ENCODE data around the gene FSTL4.

Gene FSTL4

DNA sequence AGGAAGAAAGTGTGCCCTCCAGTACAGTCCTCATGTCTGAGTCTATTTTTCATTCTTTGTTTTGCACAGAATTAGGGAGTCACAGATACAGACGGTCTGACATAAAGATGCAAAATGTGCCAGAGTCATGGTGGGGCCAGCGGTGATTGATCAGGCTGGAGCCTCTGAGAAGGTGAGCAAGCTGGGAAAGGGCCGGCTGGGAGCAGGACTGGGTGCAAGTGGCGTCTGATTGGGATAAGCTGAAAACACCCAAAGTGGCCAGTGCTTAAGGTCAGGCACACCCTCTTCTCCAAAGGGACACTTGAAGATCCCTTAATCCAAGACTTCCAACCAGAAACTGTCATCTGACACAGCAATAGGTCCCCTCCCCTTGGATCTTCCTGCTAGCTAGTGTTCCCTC lies 32.6 kb downstream of the FSTL4 start:
- no peaks in the 10 kb centered on the region for H4K20me1 ChIP-seq (ENCODE audit: insufficient read depth, low read length)
- H2AFZ ChIP-seq (ENCODE audit: low read length) = no peak overlapping the region
- H3F3A ChIP-seq (ENCODE audit: insufficient read depth, low read length) = no peaks in the 10 kb centered on the region
- no peaks in the 10 kb centered on the region for H3K9me2 ChIP-seq (ENCODE audit: low read depth, low read length)
- H3K36me3 ChIP-seq (ENCODE audit: insufficient read depth, low read length) = no peaks in the 10 kb centered on the region
- no peak overlapping the region for H3K9ac ChIP-seq (ENCODE audit: low read length)
- TF ChIP-seq CTCF (IDR thresholded peaks at IDR 0.05; ENCODE audit: low read length) (no peak), EZH2 (IDR thresholded peaks at IDR 0.05; ENCODE audit: borderline replicate concordance, low read length) (no peak)
- no peaks in the 10 kb centered on the region for H3K9me3 ChIP-seq (ENCODE audit: low read length)
- no peak overlapping the region for H3K4me3 ChIP-seq (ENCODE audit: low read depth, low read length, poor library complexity, severe bottlenecking)
- H3K27ac ChIP-seq (ENCODE audit: low read depth, low read length, poor library complexity, severe bottlenecking) = no peak overlapping the region
- H3K4me2 ChIP-seq (ENCODE audit: low read length) = no peak overlapping the region
- no peaks in the 10 kb centered on the region for H3K79me2 ChIP-seq (ENCODE audit: insufficient read depth, low read length)
- H3K4me1 ChIP-seq (ENCODE audit: insufficient read depth, low read length, severe bottlenecking) = no peaks in the 10 kb centered on the region
- H3K27me3 ChIP-seq (ENCODE audit: insufficient read depth, low read length) = no peaks in the 10 kb centered on the region

GRCh38 chr5:133569347-133569746 lies 43.0 kb downstream of the FSTL4 start:
- Histone ChIP-seq H3K9me3 (ENCODE audit: low read length) (0 out of 2 replicates have a peak, but pooled peaks cover 2% of the 10 kb centered on the region), H4K20me1 (ENCODE audit: insufficient read depth, low read length) (no peaks in the 10 kb centered on the region), H3F3A (ENCODE audit: insufficient read depth, low read length) (no peaks in the 10 kb centered on the region), H2AFZ (ENCODE audit: low read length) (no peak overlapping the region), H3K9me2 (ENCODE audit: low read depth, low read length) (no peaks in the 10 kb centered on the region), H3K4me3 (ENCODE audit: low read depth, low read length, poor library complexity, severe bottlenecking) (no peak overlapping the region), H3K36me3 (ENCODE audit: insufficient read depth, low read length) (no peaks in the 10 kb centered on the region), H3K4me1 (ENCODE audit: insufficient read depth, low read length, severe bottlenecking) (no peaks in the 10 kb centered on the region), H3K27me3 (ENCODE audit: insufficient read depth, low read length) (no peaks in the 10 kb centered on the region), H3K9ac (ENCODE audit: low read length) (no peak overlapping the region), H3K79me2 (ENCODE audit: insufficient read depth, low read length) (no peaks in the 10 kb centered on the region), H3K4me2 (ENCODE audit: low read length) (no peak overlapping the region), H3K27ac (ENCODE audit: low read depth, low read length, poor library complexity, severe bottlenecking) (no peak overlapping the region)
- TF ChIP-seq EZH2 (IDR thresholded peaks at IDR 0.05; ENCODE audit: borderline replicate concordance, low read length) (no peak), CTCF (IDR thresholded peaks at IDR 0.05; ENCODE audit: low read length) (no peak)

GRCh38 chr5:133565993-133566392 lies 46.3 kb downstream of the FSTL4 start:
- H3K4me1 ChIP-seq (ENCODE audit: insufficient read depth, low read length, severe bottlenecking) = no peaks in the 10 kb centered on the region
- H3K9me2 ChIP-seq (ENCODE audit: low read depth, low read length) = no peaks in the 10 kb centered on the region
- H3K9me3 ChIP-seq (ENCODE audit: low read length) = no peaks in the 10 kb centered on the region
- TF ChIP-seq EZH2 (IDR thresholded peaks at IDR 0.05; ENCODE audit: borderline replicate concordance, low read length) = no peak
- TF ChIP-seq CTCF (IDR thresholded peaks at IDR 0.05; ENCODE audit: low read length) = no peak
- H3F3A ChIP-seq (ENCODE audit: insufficient read depth, low read length) = no peaks in the 10 kb centered on the region
- H3K36me3 ChIP-seq (ENCODE audit: insufficient read depth, low read length) = no peaks in the 10 kb centered on the region
- no peak overlapping the region for H3K27ac ChIP-seq (ENCODE audit: low read depth, low read length, poor library complexity, severe bottlenecking)
- H2AFZ ChIP-seq (ENCODE audit: low read length) = no peak overlapping the region
- H3K4me2 ChIP-seq (ENCODE audit: low read length) = no peak overlapping the region
- H3K9ac ChIP-seq (ENCODE audit: low read length) = no peak overlapping the region
- no peaks in the 10 kb centered on the region for H3K79me2 ChIP-seq (ENCODE audit: insufficient read depth, low read length)
- no peaks in the 10 kb centered on the region for H4K20me1 ChIP-seq (ENCODE audit: insufficient read depth, low read length)
- H3K4me3 ChIP-seq (ENCODE audit: low read depth, low read length, poor library complexity, severe bottlenecking) = no peak overlapping the region
- H3K27me3 ChIP-seq (ENCODE audit: insufficient read depth, low read length) = no peaks in the 10 kb centered on the region
